22Rv1 (cell line): ENCODE results near the gene ZNF263.

Experiments used
- H3K27ac ChIP-seq: fragments of 450-650 bp; 2 replicates; pipeline ENCODE4 v1.5.1; 2017
- ZFX ChIP-seq: fragments of 450-650 bp; IDR thresholded peaks from 2 replicates; pipeline ENCODE4 v1.6.1; 2017; ENCODE audit warnings: antibody characterized with exemption, borderline replicate concordance
- TF ChIP-seq, protein P1 (sequence below): fragments of 450-650 bp; IDR thresholded peaks from 2 replicates; pipeline ENCODE4 v1.5.1; 2017; ENCODE audit warnings: mild to moderate bottlenecking

ZNF263 gene

DNA sequence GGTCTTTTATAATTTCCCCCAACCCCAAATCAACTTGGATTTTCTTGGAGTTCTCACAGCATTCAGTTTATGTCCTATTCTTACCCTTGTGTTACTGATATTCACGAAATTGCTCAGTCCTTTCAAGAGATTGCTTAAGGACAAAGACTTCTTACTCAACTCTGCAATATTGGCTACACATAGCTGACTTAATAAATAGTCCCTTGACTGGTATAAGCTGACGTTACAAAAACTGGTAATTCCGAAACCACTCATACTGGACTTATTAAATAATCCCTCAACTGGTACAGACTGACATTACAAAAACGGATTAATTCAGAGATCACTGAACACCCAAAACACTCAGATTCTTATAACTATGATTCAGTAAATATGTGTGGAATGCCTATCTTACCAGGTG is 21.1 kb downstream of the ZNF263 start:
- H3K27ac ChIP-seq = peak overlapping the region; percentile 90; the same call in 1 of the 2 replicates
- TF ChIP-seq, protein P1, sequence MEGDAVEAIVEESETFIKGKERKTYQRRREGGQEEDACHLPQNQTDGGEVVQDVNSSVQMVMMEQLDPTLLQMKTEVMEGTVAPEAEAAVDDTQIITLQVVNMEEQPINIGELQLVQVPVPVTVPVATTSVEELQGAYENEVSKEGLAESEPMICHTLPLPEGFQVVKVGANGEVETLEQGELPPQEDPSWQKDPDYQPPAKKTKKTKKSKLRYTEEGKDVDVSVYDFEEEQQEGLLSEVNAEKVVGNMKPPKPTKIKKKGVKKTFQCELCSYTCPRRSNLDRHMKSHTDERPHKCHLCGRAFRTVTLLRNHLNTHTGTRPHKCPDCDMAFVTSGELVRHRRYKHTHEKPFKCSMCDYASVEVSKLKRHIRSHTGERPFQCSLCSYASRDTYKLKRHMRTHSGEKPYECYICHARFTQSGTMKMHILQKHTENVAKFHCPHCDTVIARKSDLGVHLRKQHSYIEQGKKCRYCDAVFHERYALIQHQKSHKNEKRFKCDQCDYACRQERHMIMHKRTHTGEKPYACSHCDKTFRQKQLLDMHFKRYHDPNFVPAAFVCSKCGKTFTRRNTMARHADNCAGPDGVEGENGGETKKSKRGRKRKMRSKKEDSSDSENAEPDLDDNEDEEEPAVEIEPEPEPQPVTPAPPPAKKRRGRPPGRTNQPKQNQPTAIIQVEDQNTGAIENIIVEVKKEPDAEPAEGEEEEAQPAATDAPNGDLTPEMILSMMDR = no peak
- TF ChIP-seq ZFX = no peak

DNA sequence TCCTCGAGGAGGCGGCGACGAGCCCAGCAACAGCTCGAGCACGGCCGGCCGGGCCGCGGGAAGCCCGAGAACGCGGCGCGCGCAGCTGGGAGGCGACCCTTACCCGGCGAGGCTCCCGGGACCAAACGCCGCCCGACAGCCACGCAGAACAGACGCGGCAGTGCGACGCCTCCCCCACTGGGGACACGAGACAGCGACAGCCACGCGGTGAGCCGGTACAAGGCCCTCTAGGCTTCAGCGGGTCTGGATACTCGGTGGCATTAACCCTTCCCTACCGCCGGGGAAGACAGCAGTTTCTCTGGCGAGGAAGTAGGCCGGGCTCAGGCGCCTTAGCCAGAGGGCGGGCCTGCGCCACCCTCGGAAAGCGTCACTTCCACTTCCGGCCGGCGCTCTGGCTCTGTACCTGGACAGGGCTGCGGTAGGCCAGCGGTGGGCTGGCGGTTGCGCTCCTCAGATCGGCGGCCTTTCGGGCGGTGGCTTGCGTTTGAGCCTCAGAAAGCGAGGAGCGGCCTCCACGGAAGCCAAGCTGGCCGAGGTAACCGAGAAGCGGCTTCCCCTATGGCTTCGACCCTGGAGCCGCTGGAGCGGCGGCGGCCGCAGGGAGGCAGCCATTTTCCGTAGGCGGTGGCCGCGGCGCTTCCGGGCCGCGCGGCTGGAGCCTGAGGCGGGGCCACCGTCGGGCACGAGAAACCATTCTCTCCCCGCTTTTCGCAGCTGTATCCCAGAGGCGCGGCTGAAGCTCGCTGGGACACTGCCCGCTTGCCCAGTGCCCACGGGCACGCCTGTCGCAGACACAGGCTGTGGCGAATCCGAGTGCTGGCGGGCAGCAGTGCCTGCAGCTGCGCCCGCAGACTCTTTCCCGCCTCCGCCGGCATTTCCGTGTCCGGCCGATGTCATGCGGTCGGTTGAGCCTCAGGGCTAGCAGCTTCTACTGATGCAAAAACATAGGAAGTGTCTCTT is 22.1 kb downstream of the ZNF263 start, which contains the start of the genes TIGD7 and ZNF75A:
TSS of gene TIGD7 (minus strand) at position 322 of the 960 bp plus-strand sequence. CDS start 4,816 bp downstream, outside the sequence.
TSS of gene ZNF75A (plus strand) at position 389 of the 960 bp plus-strand sequence. CDS start 2,932 bp downstream, outside the sequence.
- TF ChIP-seq, protein P1 = 0 out of 2 replicates have a peak, but pooled peaks have one; percentile 22
- TF ChIP-seq ZFX = no peak
- H3K27ac ChIP-seq = peak within 1 kb of the TSS; percentile 90

DNA sequence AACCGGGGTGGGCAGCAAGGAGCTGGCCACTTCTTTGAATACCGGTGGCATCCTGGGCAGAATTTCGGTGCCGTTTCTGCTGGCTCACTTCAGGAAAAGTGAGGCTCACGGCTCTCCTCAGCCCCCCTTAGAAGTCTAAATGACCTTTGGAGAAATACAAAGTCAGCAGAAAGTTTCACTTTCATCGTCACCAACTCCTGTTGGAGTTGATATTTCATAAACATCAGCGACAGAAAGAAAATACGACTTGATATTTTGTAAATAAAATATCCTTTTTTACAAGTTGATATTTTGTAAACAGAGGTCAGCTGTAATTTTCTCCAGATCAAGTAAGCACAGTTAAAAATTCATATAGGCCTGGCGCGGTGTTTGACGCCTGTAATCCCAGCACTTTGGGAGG is 22.8 kb downstream of the ZNF263 start:
- peak overlapping the region; percentile 90 for H3K27ac ChIP-seq
- no peak for TF ChIP-seq ZFX
- TF ChIP-seq, protein P1 = no peak

DNA sequence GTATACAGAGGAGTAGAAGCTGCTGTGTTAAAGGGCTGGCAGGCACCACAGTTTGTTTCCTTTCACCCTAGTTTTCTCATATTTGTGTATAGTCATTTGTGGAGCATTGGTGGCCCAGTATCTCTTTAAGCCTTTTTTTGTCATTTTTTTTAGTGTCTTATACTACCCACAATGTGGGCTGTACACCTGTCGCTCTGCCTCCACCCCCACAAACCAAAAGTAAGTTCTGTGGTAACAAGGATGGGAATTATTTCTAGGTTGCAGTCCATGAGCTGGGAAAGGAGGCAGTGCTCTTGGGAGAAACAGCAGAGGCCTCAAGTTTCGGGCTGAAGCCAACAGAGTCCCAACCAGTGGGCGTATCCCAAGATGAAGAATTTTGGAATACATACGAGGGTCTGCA is 28.2 kb downstream of the ZNF263 start:
- no peak overlapping the region for H3K27ac ChIP-seq
- TF ChIP-seq, protein P1 = no peak
- no peak for TF ChIP-seq ZFX

DNA sequence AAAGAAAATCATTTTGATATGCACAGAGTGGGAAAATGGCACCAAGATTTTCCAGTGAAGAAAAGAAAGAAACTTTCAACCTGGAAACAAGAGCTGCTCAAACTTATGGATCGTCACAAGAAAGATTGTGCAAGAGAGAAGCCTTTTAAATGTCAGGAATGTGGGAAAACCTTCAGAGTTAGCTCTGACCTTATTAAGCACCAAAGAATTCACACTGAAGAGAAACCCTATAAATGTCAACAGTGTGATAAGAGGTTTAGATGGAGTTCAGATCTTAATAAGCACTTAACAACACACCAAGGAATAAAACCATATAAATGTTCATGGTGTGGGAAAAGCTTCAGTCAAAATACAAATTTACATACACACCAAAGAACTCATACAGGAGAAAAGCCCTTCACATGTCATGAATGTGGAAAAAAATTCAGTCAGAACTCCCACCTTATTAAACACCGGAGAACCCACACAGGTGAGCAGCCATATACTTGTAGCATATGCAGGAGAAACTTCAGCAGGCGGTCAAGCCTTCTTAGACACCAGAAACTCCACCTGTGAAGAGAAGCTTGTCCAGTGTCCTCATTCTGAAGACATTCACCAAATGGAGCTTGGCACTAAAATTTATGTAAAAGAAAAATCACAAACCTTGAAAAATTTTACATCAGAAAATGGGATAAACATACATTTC is 34.2 kb downstream of the ZNF263 start:
- no peak overlapping the region for H3K27ac ChIP-seq
- TF ChIP-seq ZFX = no peak
- TF ChIP-seq, protein P1 = no peak

DNA sequence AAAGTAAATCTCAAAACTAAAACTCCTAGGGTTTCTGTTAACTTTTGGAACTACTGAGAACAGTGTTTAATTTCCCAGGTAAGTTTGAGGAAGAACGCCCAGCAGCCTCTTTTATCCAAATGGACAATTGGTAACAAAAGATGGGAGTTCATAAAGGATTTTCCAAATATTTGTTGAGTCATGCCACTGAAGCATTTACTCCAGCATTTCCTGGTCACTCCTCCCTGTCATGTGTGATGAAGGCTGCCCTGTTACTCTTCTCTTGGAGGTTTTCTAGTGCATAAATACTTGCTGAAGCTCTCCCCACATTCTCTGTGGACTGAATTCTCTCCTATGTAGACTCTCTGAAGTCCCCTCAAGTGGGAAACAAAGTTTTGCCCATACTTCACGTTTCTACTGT is 38.5 kb downstream of the ZNF263 start:
- TF ChIP-seq ZFX = no peak
- TF ChIP-seq, protein P1 = no peak
- H3K27ac ChIP-seq = no peak overlapping the region
